ENCODE results near the gene LY6G5B.
A peak's percentile ranks its signal among the peaks of the same experiment; 100 is the strongest.

The LY6G5B gene

DNA sequence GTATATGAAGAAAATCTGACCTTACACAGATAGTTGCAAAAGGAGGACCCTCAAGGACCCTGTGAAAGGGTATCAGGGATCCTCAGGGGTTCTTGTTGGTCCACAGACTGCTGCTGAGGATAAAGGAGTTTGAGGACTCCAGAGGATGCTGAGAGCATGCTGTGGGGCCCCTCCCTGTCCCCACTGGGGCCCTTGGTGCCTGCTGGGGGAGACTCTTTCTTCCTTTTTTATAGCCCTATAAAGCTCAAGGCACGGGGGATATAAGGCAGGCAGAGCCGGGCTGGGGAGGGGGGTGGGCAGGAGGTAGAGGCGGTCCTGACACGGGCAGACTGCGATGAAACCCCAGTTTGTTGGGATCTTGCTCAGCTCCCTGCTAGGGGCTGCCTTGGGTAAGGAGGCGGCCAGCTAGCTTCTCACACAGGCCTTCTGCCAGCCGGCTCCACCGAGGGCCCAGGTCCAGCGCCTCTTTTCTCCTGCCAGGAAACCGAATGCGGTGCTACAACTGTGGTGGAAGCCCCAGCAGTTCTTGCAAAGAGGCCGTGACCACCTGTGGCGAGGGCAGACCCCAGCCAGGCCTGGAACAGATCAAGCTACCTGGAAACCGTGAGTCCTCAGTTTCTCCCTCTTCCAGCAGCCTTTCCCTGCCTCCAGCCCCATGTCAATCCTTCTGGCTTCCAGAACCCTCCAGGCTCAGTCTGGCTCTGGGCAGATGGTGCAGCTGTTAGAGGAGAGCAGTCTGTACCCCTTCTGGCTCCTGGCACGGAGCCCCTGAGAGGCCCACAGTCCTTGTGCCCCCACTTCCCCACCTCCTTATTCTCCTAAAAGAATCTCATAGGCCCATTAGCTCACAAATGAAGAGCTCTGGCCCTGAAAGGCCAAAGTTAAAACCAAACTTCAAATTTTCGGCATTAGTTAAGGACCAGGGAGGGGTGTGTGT is 45.5 kb downstream of the LY6G5B start, which contains the start of gene LY6G6D:
LY6G6D (plus strand) TSS at position 327 of the 937 bp plus-strand sequence; CDS start at position 335, 8 bp downstream.
- no peak for DNase-seq (ENCODE audit: low spot score)

DNA sequence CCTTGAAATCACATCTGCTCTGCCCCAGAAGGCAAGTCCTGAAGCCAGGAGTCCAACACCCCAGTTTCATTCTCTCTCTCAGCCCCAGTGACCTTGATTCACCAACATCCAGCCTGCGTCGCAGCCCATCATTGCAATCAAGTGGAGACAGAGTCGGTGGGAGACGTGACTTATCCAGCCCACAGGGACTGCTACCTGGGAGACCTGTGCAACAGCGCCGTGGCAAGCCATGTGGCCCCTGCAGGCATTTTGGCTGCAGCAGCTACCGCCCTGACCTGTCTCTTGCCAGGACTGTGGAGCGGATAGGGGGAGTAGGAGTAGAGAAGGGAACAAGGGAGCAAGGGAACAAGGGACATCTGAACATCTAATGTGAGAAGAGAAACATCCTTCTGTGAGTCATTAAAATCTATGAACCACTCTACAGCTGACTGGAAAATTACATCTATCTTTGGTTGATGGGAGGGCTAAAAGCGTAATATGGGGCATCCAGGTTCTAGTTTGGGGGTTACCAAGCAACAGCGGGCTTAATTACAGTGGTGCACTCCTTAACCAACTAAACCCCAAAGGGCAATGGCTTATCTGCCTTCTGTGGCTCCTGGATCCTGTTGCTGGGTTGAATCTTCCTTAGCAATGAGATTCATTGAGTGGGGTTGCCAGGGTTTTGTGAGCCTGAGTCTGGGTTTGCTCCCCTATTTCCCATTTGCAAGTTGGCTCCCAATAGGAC is 47.9 kb downstream of the LY6G5B start:
- DNase-seq (ENCODE audit: low spot score), result peak; percentile 66

DNA sequence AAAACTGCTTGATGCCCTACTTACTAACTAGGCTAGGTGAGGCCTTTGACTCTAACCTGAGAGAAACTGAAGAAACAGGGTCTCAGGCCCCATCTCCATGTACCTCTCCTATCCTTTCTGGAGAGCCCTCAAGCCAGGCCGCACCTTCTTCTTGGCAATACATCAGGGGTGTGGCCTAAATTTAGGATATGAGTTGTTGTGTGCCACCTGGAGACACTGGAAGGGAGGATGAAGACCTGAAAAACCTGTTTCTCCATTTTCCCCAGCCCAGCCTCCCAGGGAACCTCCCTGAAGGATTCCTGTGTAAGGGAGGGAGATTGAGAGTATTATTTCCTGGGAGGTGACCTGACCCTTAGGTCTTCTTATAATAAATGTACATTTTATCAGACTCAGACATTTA is 48.5 kb downstream of the LY6G5B start:
- peak; percentile 68 for DNase-seq (ENCODE audit: low spot score)

DNA sequence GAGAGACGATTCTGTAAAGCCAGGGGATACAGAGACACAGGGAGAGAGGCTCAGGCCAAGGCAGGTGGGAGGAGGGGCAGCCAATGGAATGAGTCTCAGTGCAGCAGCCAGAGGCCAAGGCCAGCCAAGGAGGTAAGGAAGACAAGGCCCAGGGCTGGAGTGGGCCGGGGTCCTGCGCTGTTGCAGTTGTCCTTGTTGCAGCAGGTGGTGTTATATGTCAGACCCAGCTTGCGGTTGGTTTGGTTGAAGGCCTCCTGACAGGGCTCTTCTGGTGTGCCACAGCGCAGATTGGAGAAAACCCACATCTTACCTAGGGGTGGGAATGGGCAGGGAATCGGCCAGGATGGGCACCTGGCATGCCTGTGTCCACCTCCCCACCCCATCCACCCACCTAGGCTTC is 49.2 kb downstream of the LY6G5B start:
- no peak for DNase-seq (ENCODE audit: low spot score)

DNA sequence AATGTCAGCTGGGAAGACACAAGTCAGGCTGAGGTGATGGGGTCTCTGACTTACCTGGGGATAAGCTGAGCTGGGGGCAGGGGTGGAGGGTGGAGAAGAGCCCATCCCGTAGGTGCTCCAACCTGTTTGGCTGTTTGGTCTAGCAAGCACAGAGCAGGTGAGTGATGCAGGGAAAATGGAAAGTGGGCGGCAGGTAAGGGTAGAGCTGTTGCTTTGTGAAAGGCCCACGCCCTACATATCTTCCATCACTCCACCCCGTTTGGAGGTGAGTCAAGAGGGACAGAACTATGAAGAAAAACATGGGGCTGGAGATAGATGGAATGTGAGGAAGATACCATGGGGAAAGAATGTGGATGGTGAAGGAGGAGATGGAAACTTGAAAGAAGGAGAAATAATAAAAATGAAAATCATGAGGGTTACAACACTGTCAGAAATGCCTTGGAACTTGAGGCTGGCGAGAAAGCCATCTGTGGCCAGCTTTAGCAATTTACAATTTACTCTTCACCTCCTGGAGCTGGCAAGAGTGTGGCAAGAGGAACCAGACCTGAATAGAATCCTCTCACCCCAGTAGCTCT is 50.5 kb downstream of the LY6G5B start:
- DNase-seq (ENCODE audit: low spot score), result no peak

DNA sequence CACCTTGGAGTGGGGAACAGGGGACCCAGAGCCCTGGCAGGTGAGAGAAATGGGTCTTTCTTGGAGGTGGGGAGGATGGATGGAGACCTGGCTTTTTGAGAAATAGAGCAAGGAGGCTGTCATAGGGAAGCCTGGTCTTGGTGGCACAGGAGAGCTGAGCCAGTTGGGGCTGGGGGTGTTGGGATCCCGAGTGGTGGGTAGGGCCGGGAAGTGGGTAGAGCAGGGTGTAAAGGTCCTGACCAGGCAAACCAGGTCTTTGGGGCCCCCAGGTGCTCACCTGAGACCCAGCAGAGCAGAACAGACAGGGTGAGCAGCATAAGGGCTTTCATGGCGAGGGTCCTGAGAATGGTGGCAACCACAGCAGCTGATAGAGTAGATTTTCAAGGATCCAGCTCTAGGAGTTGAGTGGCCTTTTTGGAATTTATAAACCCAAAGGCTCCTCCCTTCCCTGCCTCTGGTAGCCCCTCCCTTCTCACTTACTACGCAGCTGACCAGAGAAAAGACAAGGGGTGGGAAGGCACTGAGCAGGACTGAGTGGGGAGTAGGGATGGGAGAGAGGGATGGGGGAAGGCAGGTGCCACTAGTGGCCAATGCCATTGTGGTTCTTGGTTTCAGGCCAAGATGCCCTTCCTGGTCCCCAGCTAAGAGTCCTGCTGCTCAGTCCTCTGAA is 51.7 kb downstream of the LY6G5B start, which contains the start of gene LY6G6C:
LY6G6C (minus strand) TSS at position 396 of the 670 bp plus-strand sequence; CDS start at position 329, 67 bp downstream.
- no peak for DNase-seq (ENCODE audit: low spot score)

DNA sequence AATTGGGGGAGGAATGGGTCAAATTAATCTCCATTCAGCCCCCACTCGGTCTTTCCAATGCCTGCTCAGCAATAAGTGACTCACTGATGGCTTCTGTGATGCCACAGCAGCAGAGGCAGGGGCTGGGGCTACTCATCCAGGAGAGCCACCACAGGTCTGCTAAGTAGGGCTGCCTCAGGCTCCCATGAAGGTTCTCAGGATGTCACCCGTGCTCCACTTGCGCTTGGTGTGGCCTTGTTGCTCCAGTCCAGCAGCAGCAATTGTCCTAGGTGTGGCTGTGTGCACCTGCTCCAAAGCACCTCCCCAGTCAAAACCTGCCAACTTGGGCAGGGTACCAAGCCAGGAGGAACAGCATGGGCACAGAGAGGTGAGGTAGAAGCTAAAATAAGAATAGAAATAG is 52.4 kb downstream of the LY6G5B start:
- no peak for DNase-seq (ENCODE audit: low spot score)

Data from iPS-NIHi11 (cell line).